ENCODE data around the gene CARMIL3. TPM values are rescaled to one million over a fixed set of nuclear protein-coding genes. Genes with fewer than 3 reads are reported as not detected.

Gene CARMIL3
- polyA plus RNA-seq, 1 donor from 2014 or later = 43.6 TPM

DNA sequence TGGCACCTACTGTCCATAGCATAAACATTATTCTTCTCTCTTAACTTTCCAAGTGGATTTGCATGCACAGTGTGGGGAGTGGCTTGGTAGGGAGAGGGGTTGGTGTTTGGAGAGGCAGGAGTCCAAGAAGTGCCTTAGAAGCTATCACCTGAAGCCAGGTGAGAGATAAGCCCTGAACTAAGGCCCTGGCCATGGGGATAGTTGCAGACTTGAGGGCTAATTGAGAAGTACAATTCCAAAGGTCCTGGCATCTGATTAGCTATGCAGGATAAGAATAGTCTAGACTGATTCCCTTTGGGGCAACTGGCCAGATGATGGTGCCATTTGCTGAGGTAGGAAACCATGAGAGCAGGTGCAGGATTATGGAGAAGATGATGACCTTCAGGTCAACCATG is 40.3 kb downstream of the CARMIL3 start:
- Histone ChIP-seq H2AFZ (ENCODE audit: low read depth, low read length) (no peak overlapping the region), H3F3A (ENCODE audit: insufficient read depth, low read length, poor library complexity, severe bottlenecking) (no peaks in the 10 kb centered on the region), H3K4me3 (ENCODE audit: low read length) (no peak overlapping the region), H3K9ac (ENCODE audit: low read length) (no peak overlapping the region), H4K20me1 (ENCODE audit: insufficient read depth) (no peaks in the 10 kb centered on the region), H3K79me2 (replicated peaks; ENCODE audit: insufficient read depth, low read length) (no peaks in the 10 kb centered on the region), H3K36me3 (ENCODE audit: insufficient read depth, low read length) (no peaks in the 10 kb centered on the region), H3K4me2 (ENCODE audit: low read length) (no peak overlapping the region), H3K9me3 (ENCODE audit: low read length) (no peaks in the 10 kb centered on the region), H3K9me2 (ENCODE audit: insufficient read depth, low read length) (no peaks in the 10 kb centered on the region), H3K27ac (ENCODE audit: low read length) (no peak overlapping the region), H3K27me3 (ENCODE audit: insufficient read depth, low read depth, low read length) (peaks cover 16% of the 10 kb centered on the region)
- TF ChIP-seq TAF1 (IDR thresholded peaks at IDR 0.05; ENCODE audit: low read depth) (no peak), CTCF (IDR thresholded peaks at IDR 0.05; ENCODE audit: poor library complexity, severe bottlenecking) (no peak), EP300 (conservative IDR thresholded peaks at IDR 0.05; ENCODE audit: poor library complexity, severe bottlenecking) (no peak), RAD21 (conservative IDR thresholded peaks at IDR 0.05) (no peak), MXI1 (conservative IDR thresholded peaks at IDR 0.05; ENCODE audit: poor library complexity, severe bottlenecking) (no peak), POLR2AphosphoS5 (IDR thresholded peaks at IDR 0.05) (no peak), SMC3 (conservative IDR thresholded peaks at IDR 0.05; ENCODE audit: poor library complexity) (no peak)
- TF ChIP-seq, protein P1, sequence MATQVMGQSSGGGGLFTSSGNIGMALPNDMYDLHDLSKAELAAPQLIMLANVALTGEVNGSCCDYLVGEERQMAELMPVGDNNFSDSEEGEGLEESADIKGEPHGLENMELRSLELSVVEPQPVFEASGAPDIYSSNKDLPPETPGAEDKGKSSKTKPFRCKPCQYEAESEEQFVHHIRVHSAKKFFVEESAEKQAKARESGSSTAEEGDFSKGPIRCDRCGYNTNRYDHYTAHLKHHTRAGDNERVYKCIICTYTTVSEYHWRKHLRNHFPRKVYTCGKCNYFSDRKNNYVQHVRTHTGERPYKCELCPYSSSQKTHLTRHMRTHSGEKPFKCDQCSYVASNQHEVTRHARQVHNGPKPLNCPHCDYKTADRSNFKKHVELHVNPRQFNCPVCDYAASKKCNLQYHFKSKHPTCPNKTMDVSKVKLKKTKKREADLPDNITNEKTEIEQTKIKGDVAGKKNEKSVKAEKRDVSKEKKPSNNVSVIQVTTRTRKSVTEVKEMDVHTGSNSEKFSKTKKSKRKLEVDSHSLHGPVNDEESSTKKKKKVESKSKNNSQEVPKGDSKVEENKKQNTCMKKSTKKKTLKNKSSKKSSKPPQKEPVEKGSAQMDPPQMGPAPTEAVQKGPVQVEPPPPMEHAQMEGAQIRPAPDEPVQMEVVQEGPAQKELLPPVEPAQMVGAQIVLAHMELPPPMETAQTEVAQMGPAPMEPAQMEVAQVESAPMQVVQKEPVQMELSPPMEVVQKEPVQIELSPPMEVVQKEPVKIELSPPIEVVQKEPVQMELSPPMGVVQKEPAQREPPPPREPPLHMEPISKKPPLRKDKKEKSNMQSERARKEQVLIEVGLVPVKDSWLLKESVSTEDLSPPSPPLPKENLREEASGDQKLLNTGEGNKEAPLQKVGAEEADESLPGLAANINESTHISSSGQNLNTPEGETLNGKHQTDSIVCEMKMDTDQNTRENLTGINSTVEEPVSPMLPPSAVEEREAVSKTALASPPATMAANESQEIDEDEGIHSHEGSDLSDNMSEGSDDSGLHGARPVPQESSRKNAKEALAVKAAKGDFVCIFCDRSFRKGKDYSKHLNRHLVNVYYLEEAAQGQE (IDR thresholded peaks at IDR 0.05; ENCODE audit: borderline replicate concordance) = no peak

DNA sequence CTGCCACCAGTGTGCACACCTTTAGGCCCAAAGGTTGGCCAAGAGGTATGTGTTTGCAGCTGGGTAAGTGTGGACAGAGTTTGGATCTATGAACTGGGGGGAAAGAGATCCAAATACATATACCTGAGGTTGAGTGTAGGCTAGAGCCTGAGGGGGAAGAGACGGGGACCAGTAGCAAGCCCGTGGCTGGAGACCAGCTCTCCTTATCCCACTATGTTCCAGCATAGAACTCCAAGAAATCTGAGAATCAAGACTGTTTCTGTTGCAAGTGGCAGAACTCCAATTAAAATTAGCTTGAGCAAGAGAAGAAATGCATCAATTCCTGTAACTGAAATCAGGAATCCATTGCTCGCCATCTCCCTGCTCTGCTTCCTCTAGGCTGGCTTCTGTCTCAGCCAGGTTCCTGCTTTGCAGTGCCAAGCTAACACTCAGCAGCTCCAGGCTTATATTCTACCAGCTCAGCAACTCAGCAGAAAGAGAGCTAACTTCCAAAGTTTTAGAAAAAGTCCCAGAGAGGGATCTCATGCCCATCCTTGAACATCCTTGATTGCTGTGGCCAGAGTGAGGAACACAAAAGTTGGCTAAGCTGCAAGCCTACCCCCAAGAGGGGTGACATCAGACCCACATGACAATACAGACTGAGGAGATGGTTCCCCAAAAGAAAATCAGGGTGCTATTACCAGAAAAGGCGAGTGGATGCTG is 40.8 kb downstream of the CARMIL3 start:
- H3K9me3 ChIP-seq (ENCODE audit: low read length) = no peaks in the 10 kb centered on the region
- H3K27ac ChIP-seq (ENCODE audit: low read length) = no peak overlapping the region
- TF ChIP-seq CTCF (IDR thresholded peaks at IDR 0.05; ENCODE audit: poor library complexity, severe bottlenecking) (no peak), SMC3 (conservative IDR thresholded peaks at IDR 0.05; ENCODE audit: poor library complexity) (no peak), TAF1 (IDR thresholded peaks at IDR 0.05; ENCODE audit: low read depth) (no peak), MXI1 (conservative IDR thresholded peaks at IDR 0.05; ENCODE audit: poor library complexity, severe bottlenecking) (no peak), RAD21 (conservative IDR thresholded peaks at IDR 0.05) (no peak), POLR2AphosphoS5 (IDR thresholded peaks at IDR 0.05) (no peak), EP300 (conservative IDR thresholded peaks at IDR 0.05; ENCODE audit: poor library complexity, severe bottlenecking) (no peak), EZH2 (IDR thresholded peaks at IDR 0.05; ENCODE audit: borderline replicate concordance, insufficient read depth, low read length, poor library complexity, severe bottlenecking) (no peak)
- TF ChIP-seq, protein P1 (IDR thresholded peaks at IDR 0.05; ENCODE audit: borderline replicate concordance) = no peak
- no peak overlapping the region for H3K9ac ChIP-seq (ENCODE audit: low read length)
- no peak overlapping the region for H3K4me2 ChIP-seq (ENCODE audit: low read length)
- H3K9me2 ChIP-seq (ENCODE audit: insufficient read depth, low read length) = no peaks in the 10 kb centered on the region
- no peak overlapping the region for H3K4me3 ChIP-seq (ENCODE audit: low read length)
- no peaks in the 10 kb centered on the region for H3F3A ChIP-seq (ENCODE audit: insufficient read depth, low read length, poor library complexity, severe bottlenecking)
- H3K79me2 ChIP-seq (replicated peaks; ENCODE audit: insufficient read depth, low read length) = no peaks in the 10 kb centered on the region
- H2AFZ ChIP-seq (ENCODE audit: low read depth, low read length) = no peak overlapping the region
- no peaks in the 10 kb centered on the region for H4K20me1 ChIP-seq (ENCODE audit: insufficient read depth)
- no peaks in the 10 kb centered on the region for H3K36me3 ChIP-seq (ENCODE audit: insufficient read depth, low read length)
- peaks cover 16% of the 10 kb centered on the region for H3K27me3 ChIP-seq (ENCODE audit: insufficient read depth, low read depth, low read length)

Measured in neural cell (in vitro differentiated cells).